Activated CD4-positive, alpha-beta T cell treated with anti-CD3 and anti-CD28 coated beads for 4 hours (primary cell): ENCODE data around the gene B2M.
"Not testable (repeated sequence)": the region's sequence is repeated elsewhere in the genome, so short reads cannot be mapped to it uniquely, and the experiment has no call there.

Experiments used
- DNase-seq, 2 donors: peaks; one replicate each; pipeline ENCODE4 v3.0.0-alpha.2; 2020

The B2M gene

DNA sequence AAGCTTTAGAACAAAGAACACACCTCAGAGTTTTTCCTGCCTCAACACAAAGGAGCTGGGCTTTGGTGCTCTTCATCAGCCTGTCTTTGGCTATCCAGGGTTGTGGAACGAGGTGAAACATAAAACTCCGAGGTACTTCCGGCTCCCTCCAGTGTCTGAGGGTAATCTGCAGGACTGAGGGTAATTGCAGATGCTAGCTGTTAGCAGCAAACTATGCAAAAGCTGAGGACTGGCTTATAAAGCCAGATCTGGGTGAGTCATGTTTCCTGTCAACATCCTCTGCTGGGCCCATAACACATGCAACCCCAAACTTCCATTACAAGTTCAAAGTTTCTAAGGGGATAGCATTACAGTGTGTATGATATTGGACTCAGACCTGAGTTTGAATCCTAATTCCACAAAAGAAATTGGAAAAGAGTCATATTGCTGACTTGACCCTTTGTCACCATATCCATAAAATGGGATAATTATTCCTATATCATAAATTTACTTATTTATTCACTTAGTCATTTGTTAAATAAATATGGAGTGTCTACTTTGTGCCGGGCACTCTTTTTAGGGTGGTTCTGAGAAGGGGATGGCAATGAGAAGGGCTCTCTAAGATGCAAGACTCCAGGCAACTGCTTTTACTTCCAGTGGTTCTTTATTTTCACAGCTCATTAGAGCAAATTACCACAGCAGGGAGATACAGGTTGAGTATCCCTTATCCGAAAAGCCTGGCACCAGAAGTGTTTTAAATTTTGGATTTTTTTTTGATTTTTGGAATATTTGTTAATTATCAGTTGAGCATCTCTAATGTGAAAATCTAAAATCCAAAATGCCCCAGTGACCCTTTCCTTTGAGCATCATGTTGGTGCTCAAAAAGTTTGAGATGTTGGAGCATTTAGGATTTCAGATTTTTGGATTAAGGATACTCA lies 15.5 kb downstream of the B2M start:
- peak; percentile 74 for DNase-seq

DNA sequence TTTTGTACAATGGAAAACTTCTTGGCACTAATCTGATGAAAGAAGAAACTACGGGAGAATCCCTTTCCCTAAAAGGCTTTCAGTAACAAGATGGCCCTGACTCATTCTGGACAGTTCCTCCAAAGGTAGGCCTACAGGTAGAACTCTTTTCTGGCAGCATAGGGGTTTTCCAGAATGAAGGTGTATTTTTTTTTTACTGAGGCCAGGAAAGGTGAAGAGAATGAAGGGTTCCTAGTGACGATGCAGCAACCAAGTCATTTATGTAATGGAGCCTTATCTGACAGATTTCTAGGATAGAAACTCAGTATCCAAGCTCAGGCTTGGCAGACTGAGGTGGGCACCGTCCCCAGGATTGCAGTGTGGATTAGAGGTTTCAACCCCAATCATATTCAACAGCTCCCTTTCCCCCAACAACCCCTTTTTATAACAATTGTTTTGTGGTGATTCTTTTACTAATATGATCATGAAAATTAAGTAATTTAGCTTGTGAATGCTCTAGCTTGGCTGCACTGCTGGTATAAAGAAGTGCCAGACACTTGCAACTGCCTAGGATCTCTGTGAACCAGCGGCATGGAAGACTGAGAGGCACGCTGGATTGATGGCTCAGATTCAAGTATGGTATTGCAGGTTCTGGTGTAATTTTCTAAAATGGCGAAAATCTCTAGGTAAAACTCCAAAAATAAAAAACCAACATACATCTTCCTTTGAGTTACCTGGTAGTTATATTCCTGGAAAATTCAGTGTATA lies 16.3 kb downstream of the B2M start:
- DNase-seq = no peak

DNA sequence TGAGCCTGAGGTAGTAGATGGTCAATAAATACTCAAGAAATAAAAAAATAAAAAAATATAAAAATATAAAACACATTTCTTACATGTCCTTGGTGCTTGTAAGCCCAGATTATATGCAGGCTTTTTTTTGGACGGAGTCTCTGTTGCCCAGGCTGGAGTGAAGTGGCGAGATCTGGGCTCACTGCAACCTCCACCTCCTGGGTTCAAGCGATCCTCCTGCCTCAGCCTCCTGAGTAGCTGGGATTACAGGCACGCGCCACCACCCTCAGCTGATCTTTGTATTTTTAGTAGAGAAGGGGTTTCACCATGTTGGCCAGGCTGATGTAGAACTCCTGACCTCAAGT lies 16.9 kb downstream of the B2M start:
- not testable (repeated sequence) for DNase-seq

DNA sequence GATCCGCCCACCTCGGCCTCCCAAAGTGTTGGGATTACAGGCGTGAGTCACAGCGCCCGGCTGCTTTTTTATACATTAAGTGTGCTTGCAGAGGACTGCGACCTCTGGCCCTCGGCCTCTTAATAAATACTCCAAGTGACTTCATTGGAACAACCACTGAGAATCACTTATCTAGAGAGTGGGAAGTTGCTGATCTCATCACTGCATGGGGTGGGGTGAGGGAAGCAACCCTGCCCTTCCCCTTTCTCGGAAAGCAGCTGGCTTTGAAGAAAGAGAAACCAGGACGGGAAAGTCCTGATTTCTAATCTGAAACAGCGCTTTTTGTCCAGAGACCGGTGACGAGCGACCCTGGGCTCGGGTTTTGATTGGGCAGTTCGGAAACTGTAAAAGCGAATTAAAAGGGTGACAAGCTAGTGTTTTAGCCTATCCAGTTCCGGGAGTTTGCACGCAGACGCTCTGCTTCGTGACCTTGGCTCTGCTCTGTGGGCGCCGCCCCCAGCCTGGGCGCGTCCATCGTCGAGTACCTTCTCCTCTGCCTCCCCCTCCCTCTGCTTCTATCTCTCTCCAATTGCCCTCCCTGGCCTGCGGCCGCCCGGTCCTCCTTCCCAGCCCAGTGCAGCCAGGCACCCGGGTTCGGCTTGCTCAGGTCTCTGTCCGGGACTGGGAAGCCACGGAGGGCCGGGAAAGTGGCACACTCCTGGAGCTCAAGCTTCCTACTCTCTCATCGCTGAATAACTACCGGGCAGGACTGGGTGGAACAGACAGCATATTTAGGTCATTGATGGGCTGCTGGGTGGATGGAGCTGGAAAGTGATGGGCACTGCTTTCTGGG lies 17.5 kb downstream of the B2M start:
- DNase-seq = peak; percentile 94 to 99

DNA sequence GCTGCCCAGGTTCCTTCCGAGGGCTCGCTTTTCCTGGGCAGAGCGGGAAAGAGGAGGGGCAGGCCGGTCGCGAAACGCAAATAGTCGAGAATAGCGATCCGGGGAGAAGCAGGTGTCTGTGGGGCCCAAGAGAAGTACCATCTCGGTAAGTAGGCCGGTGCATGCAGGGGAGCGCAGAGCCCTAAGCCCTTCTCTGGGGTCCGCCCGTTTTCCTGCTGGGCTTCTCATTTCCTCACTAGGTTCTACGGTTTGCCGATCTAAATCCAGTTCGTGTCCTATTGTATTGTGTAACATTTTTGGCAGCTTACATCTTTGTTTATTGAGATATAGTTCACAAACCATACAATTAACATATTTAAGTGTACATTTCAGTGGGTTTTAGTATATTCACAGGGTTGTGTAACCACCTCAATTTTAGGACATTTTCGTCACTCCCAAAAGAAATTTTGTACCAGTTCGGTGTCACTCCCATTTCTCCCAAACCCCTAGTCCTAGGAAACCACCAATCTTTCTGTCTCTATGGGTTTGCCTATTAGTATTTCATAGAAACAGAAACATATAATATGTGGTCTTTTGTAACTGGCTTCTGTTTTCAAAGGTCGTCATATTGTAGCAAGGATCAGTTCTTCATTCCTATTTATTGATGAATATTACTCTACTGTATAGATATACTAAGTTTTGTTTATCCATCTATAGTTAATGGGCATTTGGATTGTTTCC lies 18.3 kb downstream of the B2M start:
- DNase-seq = peak; percentile 43 to 56

DNA sequence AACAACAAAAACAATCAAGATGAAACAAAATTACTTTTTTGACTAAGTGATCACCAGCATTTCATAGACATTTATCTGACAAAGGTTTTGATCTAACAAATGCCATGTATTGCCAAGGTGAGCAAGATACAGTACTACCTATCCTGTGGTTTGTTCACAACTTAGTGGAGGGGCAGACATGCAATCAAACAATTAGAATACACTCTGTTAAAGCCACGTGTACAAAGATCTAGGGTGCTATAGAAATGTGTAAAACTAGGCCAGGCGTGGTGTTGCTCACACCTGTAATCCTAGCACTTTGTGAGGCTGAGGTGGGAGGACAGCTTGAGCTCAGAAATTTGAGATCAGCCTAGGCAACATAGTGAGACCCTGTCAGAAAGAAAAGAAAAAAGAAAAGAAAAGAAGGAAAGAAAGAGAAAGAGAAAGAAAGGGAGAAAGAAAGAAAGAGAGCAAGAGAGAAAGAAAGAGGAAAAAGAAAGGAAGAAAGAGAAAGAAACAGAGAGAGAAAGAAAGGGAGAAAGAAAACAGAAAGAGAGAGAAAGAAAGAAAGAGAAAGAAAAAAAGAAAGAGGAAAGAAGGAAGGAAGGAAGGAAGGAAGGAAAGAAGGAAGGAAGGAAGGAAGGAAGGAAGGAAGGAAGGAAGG lies 23.6 kb downstream of the B2M start:
- no peak for DNase-seq

DNA sequence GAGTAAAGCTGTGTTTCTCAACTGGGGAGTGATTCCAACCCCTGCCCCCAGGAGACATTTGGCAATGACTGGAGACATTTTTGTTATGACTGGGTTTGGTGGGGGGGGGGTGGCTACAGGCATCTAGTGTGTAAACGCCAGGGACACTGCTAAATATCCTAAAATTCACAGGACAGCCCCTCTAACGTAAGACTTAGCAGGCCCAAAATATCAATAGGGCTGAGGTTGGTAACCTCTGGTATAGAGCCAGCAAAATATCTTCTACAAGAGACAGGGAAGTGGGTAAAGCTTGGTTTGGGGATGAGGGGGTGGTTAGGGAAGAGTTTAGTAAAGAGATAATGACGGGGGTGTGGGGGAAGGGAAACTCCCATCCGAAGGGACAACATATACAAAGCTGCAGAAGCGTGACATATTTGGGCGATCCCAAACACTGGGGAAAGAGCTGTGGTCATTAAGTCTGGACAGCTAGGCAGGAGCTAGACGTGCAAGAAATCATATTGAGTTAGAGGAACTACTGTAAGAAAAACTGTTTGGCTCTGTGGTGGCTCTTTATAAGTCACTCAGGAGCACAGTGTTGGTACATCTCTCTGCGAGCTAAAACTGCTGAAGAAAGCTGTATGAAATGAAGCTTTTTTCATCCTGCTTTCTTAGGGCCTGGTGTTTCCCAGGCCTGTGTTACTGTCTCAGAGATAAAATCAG lies 24.3 kb downstream of the B2M start:
- DNase-seq = peak; percentile 39 to 48

DNA sequence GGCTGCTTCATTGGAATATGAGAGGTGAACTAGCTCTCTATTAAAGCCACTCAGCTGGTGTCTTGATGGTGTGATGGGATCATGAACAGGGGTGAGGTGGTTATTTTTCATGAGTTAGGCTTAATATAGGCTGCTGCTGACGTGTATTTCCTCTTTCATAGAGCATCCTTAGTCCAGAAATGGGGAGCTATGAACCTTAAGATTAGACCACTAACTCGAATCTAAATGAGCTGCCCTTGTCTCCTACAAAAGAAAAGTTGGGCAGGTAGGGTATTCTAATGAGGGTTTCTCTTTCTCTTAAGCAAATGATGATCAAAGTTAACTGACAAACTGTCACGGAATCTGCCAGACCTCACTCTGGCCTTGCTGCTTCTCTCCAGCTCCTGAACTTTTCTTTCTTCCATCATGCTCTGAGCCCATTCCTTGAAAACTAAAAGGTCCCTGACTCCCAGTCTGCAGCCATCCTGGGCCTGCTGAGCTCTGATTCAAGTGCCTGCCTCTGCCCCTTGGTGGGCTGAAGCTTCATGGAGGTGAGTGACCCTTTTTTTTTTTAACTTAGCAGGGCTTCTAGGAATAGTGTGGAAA lies 25.0 kb downstream of the B2M start, which contains the start of gene TRIM69:
TRIM69 (plus strand) TSS at position 348 of the 585 bp plus-strand sequence; CDS start at position 525, 177 bp downstream.
- no peak for DNase-seq

DNA sequence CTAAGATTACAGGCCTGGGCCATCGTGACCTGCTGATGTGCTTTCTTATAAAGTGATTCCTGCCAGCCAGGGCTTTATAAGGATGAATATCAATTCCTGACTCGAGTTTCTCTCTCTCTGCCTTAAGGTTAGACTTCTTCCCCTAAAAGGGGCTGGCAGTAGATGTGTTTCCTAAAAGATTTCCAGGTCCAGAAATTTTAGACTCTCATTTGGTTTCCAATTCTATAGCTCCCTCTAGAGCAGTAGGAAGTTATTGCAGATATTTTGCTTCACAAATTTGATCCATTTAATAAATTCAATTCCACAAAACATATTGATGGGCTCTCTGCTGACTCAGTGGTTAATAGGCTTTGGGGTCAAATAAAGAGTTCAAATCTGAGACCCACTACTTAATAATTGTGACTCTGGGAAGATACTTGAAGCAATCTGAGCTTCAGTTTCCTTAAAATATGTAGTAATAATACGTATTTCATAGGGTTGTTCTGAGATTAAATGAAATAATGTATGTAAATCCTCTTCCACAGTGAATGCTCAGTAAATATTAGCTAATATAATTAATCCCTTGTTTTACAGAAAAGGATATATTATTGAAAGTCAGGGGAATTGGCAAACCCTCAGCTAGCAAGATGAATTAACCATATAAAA lies 27.1 kb downstream of the B2M start:
- no peak for DNase-seq

DNA sequence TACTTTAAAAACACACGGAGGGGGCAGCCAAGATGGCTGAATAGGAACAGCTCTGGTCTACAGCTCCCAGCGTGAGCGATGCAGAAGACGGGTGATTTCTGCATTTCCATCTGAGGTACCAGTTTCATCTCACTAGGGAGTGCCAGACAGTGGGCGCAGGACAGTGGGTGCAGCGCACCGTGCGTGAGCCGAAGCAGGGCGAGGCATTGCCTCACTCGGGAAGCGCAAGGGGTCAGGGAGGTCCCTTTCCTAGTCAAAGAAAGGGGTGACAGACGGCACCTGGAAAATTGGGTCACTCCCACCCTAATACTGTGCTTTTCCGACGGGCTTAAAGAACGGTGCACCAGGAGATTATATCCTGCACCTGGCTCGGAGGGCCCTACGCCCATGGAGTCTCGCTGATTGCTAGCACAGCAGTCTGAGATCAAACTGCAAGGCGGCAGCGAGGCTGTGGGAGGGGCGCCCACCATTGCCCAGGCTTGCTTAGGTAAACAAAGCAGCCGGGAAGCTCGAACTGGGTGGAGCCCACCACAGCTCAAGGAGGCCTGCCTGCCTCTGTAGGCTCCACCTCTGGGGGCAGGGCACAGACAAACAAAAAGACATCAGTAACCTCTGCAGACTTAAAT lies 28.0 kb downstream of the B2M start:
- not testable (repeated sequence) for DNase-seq

DNA sequence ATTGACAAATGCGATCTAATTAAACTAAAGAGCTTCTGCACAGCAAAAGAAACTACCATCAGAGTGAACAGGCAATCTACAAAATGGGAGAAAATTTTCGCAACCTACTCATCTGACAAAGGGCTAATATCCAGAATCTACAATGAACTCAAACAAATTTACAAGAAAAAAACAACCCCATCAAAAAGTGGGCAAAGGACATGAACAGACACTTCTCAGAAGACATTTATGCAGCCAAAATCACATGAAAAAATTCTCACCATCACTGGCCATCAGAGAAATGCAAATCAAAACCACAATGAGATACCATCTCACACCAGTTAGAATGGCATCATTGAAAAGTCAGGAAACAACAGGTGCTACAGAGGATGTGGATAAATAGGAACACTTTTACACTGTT lies 32.1 kb downstream of the B2M start:
- not testable (repeated sequence) for DNase-seq

DNA sequence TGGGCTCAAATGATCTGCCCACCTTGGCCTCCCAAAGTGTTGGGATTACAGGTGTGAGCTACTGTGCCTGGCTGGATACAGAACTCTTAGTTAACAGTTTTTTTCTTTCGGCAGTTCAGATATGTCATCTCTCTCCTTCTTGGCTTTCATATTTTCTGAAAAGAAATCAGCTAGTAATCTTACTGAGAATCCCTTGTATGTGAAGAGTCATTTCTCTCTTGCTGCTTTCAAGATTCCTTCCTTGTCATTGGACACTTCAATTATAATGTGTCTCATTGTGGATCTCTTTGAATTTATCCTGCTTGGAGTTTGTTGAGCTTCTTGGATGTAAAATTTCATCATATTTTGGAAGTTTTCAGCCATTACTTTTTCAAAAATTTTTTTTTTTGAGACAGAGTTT lies 42.0 kb downstream of the B2M start:
- no peak for DNase-seq

DNA sequence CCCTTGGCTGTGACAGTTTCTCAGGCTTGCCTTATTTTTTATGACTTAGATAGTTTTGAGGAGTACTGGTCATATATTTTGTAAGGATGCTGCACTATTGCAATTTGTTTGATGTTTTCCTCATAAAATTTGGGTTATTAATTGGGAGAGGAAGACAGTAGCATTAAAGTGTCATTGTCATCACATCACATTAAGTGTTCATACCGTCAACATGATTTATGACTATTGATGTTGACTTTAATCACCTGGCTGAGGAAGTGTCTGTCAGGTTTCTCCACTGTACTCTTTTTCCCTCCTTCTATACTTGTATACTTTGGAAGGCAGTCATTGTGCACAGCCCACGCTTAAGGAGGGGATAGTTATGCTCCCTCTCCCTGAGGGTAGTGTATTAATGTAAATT lies 51.9 kb downstream of the B2M start:
- DNase-seq = no peak

DNA sequence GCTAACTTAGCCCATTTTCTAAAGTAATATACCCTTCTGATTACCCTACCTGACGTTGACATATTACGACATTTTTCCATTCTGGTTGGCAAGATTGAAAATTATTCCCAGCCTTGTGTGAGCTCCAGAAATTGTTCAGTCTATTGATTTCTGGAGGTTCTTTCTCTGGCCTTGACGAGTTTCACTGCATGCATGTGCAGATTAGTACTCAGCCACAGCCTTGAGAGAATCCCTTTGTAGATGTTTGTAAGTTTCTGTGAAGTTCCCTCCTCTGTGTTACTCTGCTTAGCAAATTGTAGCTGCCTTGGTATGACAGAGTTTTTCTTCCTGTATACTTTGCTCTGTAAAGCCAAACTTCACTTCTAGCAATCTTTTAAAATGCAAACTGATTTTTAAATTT lies 52.5 kb downstream of the B2M start:
- DNase-seq = no peak

DNA sequence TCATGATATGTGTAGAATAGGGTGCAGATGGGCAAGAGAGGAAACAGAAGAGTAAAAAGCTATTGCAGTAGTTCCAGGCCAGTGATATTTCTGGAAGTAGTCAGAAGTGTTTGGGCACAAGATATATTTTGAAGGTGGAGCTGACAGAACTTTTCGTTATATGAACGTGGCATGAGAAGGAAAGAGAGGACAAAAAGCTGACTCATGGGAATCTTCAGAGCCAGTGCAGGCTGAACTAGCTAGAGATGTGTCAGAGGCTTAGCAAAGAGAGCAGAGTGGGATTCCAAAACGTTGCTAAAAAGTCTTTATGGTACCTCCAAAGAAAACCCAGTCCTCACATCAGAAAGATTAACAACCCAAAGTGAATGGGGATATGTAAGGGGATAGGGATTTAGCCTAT lies 53.7 kb downstream of the B2M start:
- no peak for DNase-seq
